Cerebellar cortex (tissue), 1 donor: ENCODE results near the gene PRDX2.
"Not testable (repeated sequence)": the region's sequence is repeated elsewhere in the genome, so short reads cannot be mapped to it uniquely, and the experiment has no call there.

Source experiments
- DNase-seq: peaks from one replicate; pipeline ENCODE4 v3.0.0-alpha.2; 2015; ENCODE audit warnings: low spot score

PRDX2 gene

DNA sequence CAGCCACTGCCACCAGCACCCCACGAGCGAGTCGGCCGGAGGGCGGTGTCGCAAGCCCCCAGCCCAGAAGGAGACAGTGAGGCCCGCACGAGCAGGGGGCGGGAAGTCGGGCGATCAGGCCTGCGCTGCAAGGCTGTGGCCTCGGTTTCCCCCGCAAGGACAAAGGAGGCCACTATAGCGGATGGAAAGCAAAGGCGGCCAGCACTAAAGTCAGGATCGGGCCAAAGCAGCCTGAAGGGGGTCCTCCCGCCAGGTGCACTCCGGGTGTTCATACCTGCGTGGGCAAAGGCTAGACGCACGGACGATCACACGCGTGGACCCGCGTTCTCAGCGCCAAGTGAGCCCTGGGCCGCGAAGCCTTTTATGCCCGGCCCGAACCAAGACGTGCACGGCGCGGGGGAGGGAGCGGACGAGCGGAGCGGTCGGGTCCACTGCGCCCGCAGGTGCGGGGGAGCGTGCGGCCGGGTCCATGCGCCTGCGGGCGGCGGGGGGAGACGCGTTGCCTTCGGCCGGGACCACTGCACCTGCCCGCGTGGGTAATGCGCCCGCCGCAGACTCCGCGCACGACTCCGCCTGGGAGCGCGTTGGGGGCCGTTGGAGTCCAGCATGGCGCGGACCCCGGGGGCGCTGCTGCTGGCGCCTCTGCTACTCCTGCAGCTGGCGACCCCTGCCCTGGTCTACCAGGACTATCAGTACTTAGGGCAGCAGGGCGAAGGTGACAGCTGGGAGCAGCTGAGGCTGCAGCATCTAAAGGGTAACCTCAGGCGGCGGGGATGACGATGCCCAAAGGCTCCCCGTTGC is at the start of gene PRDX2, which contains the start of gene THSD8:
TSS of gene PRDX2 (minus strand) at position 335 of the 801 bp plus-strand sequence. CDS start 539 bp downstream, outside the sequence.
TSS of gene THSD8 (plus strand) at position 604 of the 801 bp plus-strand sequence. CDS start at position 607, 3 bp downstream.
- DNase-seq: peak; percentile 84

GRCh38 chr19:12847159-12848139 is 45.8 kb upstream of the PRDX2 start:
- DNase-seq: peak; percentile 82

GRCh38 chr19:12846613-12847012 is 45.0 kb upstream of the PRDX2 start:
- DNase-seq: not testable (repeated sequence)

- no peak for DNase-seq
Measured at GRCh38 chr19:12843999-12844732, 42.6 kb upstream of the PRDX2 start.

- DNase-seq: no peak
Measured at GRCh38 chr19:12843328-12843727, 41.7 kb upstream of the PRDX2 start.

DNA sequence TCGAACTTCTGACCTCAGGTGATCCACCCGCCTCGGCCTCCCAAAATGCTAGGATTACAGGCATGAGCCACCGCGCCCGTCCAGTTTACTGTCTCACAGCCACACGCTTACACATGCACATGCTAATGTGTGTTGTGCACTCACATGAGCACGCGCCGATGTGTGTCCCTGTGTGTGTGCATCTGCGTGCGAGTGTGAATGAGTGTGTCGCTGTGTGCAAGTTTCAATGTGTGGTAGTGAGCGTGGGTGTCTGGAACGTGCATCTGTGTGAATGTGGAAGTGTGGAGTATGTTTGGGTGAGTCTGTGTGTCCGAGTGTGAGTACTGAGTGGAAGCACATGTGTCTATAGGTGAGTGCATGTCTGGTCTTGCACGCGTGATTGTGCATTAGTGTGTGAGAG is 40.9 kb upstream of the PRDX2 start:
- no peak for DNase-seq

- DNase-seq: peak; percentile 79
Measured at GRCh38 chr19:12841094-12841493, 39.5 kb upstream of the PRDX2 start.

GRCh38 chr19:12840091-12841079 is 38.8 kb upstream of the PRDX2 start:
- peak; percentile 91 for DNase-seq

DNA sequence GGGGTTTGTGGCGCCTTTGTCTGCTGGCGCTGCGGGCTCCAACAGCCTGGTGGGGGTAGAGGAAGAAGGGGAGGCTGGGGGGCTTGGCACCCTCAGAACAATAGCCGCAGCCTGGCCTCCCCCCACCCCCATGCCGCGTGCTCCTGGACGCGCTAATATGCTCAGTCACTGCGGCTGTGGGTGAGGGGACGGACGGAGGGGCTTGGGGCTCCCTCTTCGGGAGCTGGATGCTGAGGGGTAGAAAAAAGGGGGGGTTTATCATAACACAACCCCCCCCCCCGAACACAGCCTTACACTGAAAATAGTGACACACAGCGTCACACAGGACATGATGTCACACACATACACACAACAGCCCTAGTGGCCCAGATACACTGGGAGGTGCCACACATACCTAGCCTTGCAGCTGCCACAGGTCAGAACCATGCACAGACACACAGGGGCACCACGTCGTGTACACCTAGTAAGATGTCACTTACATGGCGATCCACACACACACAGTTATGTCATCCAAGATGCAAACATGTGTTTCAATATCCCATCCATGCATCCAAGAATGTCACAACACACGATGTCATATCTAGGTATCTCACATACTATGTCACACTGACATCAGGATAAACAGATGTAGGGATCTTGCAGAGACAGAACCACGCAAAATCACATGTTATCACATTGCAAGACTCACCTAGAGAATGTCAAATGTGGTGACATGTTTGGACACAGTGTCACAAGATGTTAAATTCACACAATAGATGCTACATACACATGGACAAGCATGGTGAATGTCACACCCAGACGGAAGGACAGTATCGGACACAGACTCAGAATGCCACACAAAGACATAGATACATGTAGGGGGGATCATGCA is 37.5 kb upstream of the PRDX2 start:
- peak; percentile 69 for DNase-seq

- peak; percentile 73 for DNase-seq
Measured at GRCh38 chr19:12838182-12838885, 36.7 kb upstream of the PRDX2 start, which contains the start of gene MAST1. Gene MAST1, plus strand, starts transcription at chr19:12838515. Its CDS starts 58 bp downstream, at chr19:12838573.

- DNase-seq: no peak
Measured at GRCh38 chr19:12837225-12837624, 35.6 kb upstream of the PRDX2 start.

- no peak for DNase-seq
Measured at GRCh38 chr19:12836529-12836863, 34.9 kb upstream of the PRDX2 start.

- DNase-seq: peak; percentile 71
Measured at GRCh38 chr19:12834976-12835757, 33.6 kb upstream of the PRDX2 start.

GRCh38 chr19:12834566-12834943 is 33.0 kb upstream of the PRDX2 start, which contains the start of gene RTBDN:
Gene RTBDN, minus strand, starts transcription at chr19:12834579. Its CDS starts 4,600 bp downstream, at chr19:12829979.
- DNase-seq: peak; percentile 73

- peak; percentile 60 for DNase-seq
Measured at GRCh38 chr19:12833738-12834565, 32.4 kb upstream of the PRDX2 start.

- DNase-seq: no peak
Measured at GRCh38 chr19:12833418-12833737, 31.8 kb upstream of the PRDX2 start.

DNA sequence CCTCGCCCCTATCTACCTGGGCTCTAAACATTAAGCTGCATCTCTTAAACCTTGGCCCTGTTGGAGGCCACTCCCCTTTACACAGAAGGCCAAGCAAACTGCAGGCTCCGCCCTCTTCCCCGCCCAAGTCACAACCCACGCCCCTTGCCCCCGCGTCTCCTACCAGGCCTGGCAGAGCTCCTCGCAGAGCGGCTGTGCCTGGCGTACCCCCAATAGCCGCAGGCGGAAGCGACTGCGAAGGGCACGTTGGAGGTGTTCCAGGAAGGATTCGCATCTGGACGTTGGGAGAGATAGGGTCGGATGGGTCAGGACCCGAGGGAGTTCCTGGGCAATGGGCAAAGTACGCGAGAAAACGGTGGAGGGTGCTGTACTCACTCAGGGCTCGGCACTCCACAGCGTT is 26.9 kb upstream of the PRDX2 start:
- no peak for DNase-seq
